PFSK-1 (cell line): ENCODE results near the gene G6PC3.

ENCODE experiments used
- FOXP2 ChIP-seq: optimal IDR thresholded peaks from 2 replicates; pipeline ENCODE3; 2011; ENCODE audit warnings: borderline replicate concordance, control low read depth, inconsistent platforms; ENCODE audit not compliant: insufficient read depth; ENCODE audit errors: extremely low read length, extremely low read depth
- POLR2AphosphoS5 ChIP-seq: IDR thresholded peaks from 2 replicates; pipeline ENCODE4 v1.6.1; 2012; ENCODE audit warnings: low read depth, mild to moderate bottlenecking, control low read depth, low read length, moderate library complexity
- REST ChIP-seq, 2 experiments: IDR thresholded peaks; 2 replicates each; pipeline versions ENCODE4 v1.6.1 to v1.8.0; 2011 to 2012; ENCODE audit warnings: low read depth in 2 of 2, low read length in 2 of 2, control low read depth in 1 of 2, inconsistent platforms in 1 of 2, mild to moderate bottlenecking in 1 of 2, moderate library complexity in 1 of 2; ENCODE audit not compliant: insufficient read depth in 1 of 2
- SIN3A ChIP-seq: IDR thresholded peaks from 2 replicates; pipeline ENCODE4 v1.6.1; 2012; ENCODE audit warnings: mild to moderate bottlenecking, low read length, moderate library complexity, borderline replicate concordance; ENCODE audit not compliant: insufficient read depth
- TAF1 ChIP-seq: IDR thresholded peaks from 2 replicates; pipeline ENCODE4 v1.6.1; 2012; ENCODE audit warnings: low read length, control low read depth, borderline replicate concordance; ENCODE audit not compliant: insufficient read depth

G6PC3 gene

DNA sequence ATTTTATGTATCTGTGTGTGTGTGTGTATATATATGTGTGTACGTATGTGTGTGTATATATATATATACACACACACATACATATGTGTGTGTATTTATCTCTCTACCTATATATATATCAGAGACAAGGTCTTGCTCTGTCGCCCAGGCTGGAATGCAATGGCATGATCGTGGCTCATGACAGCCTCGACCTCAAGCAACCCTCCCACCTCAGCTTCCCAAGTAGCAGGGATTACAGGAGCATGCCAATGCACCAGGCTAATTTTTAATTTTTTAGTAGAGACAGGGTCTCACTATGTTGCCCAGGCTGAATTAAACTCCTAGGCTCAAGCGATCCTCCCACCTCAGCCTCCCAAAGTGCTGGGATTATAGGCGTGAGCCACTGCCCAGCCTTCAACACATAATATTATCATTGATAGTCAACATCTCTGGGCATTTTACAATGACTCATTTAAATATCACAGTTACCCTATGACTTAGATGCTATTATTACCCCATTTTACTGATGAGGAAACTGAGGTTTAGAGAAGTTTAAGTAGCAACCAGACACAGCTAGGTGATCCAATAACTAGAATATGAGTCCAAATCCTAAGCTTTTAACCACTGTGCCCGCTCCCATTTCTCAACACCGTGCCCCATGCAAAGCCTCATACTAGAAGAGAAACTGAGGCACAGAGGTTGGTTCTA, 24.3 kb downstream of the G6PC3 start:
- no peak for TF ChIP-seq TAF1
- TF ChIP-seq POLR2AphosphoS5: no peak
- TF ChIP-seq SIN3A: no peak

DNA sequence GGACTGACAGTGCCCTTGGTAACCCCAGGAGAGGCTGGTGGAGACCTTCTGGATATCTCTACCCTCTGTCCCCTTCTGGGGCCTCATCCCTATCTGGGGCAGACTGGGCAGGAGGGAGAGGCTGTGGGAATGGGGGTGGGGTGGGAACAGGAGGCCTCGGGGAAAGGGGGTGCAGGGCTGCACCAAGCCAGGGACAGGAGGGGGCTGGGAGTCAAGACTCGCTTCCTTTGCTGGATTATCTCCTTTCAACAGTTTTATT, 24.8 kb downstream of the G6PC3 start:
- TF ChIP-seq POLR2AphosphoS5 (no peak), FOXP2 (no peak), TAF1 (no peak), REST (IDR thresholded peaks at IDR 0.05; ENCODE audit: insufficient read depth in 1 of 2, low read depth in 2 of 2, low read length in 2 of 2) (no peak), SIN3A (no peak)

GRCh38 chr17:44095647-44096496, 25.3 kb downstream of the G6PC3 start:
- TF ChIP-seq FOXP2: peak; percentile 63
- TF ChIP-seq POLR2AphosphoS5: peak; percentile 94
- TF ChIP-seq TAF1: peak; percentile 85; the same call in 1 of the 2 replicates
- TF ChIP-seq SIN3A: peak; percentile 93; the same call in 1 of the 2 replicates
- TF ChIP-seq REST (IDR thresholded peaks at IDR 0.05; ENCODE audit: insufficient read depth in 1 of 2, low read depth in 2 of 2, low read length in 2 of 2): peak in 1 of 2 experiments; percentile 69; a peak in 2 of 4 replicates

- TF ChIP-seq TAF1 (no peak), SIN3A (no peak), FOXP2 (no peak), REST (IDR thresholded peaks at IDR 0.05; ENCODE audit: insufficient read depth in 1 of 2, low read depth in 2 of 2, low read length in 2 of 2) (no peak), POLR2AphosphoS5 (no peak)
Observed at GRCh38 chr17:44097110-44097958, 26.8 kb downstream of the G6PC3 start.

- TF ChIP-seq REST (IDR thresholded peaks at IDR 0.05; ENCODE audit: insufficient read depth in 1 of 2, low read depth in 2 of 2, low read length in 2 of 2) (no peak), SIN3A (no peak), TAF1 (no peak), POLR2AphosphoS5 (no peak), FOXP2 (no peak)
Observed at GRCh38 chr17:44102849-44103622, 32.5 kb downstream of the G6PC3 start.
